C1 segment of cervical spinal cord (tissue), 14 donors: ENCODE results near the gene RANBP3.
A peak's percentile ranks its signal among the peaks of the same experiment; 100 is the strongest.
"Not testable (repeated sequence)": the region's sequence is repeated elsewhere in the genome, so short reads cannot be mapped to it uniquely, and the experiment has no call there.

Experiments used
- DNase-seq, 14 donors: peaks; one replicate each; lab custom pipeline; 2025; lab: John Stamatoyannopoulos, UW

RANBP3 gene, protein sequence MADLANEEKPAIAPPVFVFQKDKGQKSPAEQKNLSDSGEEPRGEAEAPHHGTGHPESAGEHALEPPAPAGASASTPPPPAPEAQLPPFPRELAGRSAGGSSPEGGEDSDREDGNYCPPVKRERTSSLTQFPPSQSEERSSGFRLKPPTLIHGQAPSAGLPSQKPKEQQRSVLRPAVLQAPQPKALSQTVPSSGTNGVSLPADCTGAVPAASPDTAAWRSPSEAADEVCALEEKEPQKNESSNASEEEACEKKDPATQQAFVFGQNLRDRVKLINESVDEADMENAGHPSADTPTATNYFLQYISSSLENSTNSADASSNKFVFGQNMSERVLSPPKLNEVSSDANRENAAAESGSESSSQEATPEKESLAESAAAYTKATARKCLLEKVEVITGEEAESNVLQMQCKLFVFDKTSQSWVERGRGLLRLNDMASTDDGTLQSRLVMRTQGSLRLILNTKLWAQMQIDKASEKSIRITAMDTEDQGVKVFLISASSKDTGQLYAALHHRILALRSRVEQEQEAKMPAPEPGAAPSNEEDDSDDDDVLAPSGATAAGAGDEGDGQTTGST

GRCh38 chr19:5977785-5978605, at the start of gene RANBP3:
TSS of gene RANBP3 (minus strand) at chr19:5978140. CDS start at chr19:5978082, 58 bp downstream.
- DNase-seq = peak; percentile 86 to 99 (median 96)

DNA sequence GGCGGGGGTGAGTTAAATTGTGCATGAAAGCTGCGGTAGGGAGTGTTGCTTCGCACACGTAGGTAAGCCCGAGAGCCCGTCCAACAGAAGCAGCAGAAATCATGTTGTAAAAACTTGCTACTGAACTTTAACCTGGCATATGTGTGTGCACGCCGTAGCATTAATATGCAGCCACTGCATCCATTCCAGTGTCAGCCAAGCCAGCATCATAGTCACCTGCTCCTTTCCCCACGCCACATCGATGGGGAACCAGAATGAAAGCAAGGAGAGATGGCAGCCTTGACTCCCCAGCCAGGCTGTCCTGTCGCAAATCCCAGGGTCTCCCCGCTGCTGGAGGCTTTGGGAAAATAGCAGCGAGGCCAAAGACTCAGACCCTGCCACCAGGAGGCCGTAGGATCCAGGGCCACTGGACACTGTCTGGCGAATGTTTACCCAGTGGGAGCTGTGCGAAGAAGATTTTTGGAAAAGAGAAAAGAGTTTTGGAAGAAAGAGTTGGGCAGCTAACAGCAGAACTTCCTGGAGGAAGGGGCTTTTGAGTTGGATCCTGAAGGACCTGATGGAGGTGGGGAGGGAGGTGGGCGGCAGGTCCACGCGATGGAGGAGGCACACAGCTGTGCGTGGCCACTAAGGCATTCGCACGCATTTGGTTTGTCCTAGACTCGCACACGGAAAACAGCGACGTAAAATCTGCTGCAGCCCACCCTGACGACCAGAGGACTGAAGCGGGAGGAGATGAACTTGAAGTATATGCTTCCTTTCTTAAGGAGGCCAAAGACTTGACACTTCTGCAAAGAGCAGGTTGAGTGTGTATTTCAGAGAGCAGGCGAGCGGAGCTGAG, 48.7 kb upstream of the RANBP3 start:
- no peak for DNase-seq

- DNase-seq = not testable (repeated sequence)
Measured at GRCh38 chr19:6024756-6025155, 46.8 kb upstream of the RANBP3 start.

- no peak for DNase-seq
Measured at GRCh38 chr19:6023936-6024335, 46.0 kb upstream of the RANBP3 start.

DNA sequence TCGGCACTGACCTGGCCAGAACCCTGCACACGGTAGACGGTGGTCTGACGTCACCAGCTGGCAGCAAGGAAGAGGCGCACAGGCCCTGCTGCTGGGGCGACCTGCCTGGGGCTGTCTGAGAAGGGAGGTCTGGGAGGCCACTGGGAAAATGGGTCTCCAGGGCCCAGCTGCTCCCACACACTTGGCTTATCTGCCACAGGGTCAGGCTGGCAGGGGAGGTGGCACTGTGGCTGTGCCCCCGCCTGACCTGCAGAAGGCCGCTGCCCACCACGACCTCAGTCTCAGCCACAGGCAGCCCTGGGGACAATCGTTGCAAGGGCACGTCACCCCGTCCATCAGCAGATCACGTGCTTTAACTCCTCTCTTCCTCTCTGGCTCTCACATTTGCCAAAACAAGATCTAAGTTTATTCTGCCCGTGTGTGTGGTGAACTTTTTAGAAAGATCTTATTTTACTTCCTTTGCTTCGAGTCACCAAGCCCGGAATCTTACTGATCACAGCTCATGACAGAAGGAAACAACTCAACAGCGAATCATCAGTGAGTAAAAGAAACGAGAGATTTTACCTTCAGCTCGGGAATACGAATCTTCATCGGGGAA, 45.2 kb upstream of the RANBP3 start:
- no peak for DNase-seq

GRCh38 chr19:6022570-6023064, 44.7 kb upstream of the RANBP3 start:
- DNase-seq = no peak

GRCh38 chr19:6021878-6022569, 44.1 kb upstream of the RANBP3 start:
- peak in 12 of 14 donors; percentile 1 to 38 (median 26) for DNase-seq

- DNase-seq = no peak
Measured at GRCh38 chr19:6020972-6021805, 43.2 kb upstream of the RANBP3 start.

DNA sequence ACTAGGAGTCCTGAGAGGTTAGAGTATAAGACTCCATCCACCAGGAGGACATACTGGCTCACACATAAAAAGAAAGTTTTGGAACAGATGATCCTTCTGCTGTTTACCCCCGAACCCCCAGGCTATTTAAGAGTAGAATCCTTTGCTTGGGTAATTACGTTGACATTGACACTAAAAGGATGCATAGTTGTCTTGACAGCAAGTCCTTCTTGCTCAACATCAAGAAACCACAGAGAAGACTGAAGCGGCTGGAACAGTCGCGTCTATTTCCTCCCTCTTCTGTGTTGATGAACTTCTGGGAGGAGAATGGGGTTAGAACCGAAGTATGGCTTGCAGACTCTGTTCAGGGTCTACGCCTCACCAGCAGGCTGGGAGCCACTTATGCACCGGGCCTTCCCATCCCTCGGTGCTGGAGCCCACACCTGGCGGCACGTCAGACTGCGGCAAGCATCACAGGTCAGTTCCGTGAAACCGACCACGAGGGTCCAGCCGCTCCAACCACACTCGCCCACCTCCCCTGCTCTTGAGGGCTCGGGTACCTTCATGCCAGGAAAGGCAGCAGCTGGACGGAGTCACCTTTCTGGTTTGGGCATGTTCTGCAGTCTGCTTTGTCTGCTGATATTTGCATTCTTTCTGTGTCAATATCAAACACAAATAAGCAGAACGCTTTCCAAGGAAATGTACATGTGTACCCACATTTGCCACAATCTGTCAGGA, 42.4 kb upstream of the RANBP3 start:
- DNase-seq = no peak

DNA sequence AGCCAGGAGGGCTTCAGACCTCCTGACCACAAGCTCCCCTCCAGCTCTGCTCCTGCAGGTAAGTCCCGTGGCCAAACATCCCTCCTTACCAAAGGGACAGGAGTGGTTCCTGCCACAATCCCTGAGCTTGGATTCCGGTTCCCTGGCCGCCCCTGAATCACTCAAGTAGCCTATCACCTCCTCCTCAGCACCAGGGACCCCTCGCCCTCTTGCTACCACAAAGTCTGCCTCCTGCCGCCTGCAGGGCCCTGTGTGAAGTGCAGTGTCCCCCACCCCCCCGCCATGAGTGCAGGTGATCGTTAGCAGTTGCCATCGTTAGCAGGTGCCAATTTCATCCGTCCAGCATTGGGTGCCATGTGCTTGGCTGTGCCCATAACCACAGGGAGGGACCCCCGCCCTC, 40.8 kb upstream of the RANBP3 start:
- DNase-seq = no peak

GRCh38 chr19:6017576-6017975, 39.6 kb upstream of the RANBP3 start:
- DNase-seq = no peak

DNA sequence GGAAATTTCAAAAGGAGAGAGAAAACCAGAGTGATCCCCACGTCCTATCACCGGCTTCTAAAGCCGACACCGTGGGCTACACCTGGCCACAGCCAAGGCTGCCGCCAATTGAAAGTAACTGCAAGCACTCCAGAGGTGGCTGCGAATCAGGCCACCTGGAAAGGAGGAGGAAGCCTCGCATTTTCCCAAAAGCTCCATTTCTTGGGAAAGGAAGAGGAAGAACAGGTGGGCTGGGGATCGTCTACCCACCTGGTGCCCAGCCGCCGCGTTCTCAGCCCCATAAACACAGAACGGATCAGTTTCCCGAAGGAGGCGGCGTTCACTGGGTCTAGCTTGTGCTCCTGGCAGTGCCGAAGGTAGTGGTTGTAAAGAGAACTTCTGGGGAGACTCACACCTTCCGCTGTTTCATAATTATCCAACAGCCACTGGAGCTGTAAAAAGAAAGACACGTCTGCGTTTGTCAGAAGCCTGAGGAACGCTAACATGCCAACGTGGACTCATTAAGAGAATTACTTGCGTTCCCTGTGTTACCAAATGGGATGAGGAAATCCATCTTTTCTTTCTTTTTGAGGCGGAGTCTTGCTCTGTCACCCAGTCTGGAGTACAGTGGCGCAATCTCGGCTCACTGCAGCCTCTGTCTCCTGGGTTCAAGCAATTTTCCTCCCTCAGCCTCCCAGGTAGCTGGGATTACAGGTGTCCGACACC, 38.1 kb upstream of the RANBP3 start:
- no peak for DNase-seq

- DNase-seq = no peak
Measured at GRCh38 chr19:6014551-6015135, 36.7 kb upstream of the RANBP3 start.

GRCh38 chr19:6012426-6013170, 34.7 kb upstream of the RANBP3 start:
- DNase-seq = no peak

- no peak for DNase-seq
Measured at GRCh38 chr19:6011794-6012193, 33.9 kb upstream of the RANBP3 start.

- no peak for DNase-seq
Measured at GRCh38 chr19:6011206-6011605, 33.3 kb upstream of the RANBP3 start.

DNA sequence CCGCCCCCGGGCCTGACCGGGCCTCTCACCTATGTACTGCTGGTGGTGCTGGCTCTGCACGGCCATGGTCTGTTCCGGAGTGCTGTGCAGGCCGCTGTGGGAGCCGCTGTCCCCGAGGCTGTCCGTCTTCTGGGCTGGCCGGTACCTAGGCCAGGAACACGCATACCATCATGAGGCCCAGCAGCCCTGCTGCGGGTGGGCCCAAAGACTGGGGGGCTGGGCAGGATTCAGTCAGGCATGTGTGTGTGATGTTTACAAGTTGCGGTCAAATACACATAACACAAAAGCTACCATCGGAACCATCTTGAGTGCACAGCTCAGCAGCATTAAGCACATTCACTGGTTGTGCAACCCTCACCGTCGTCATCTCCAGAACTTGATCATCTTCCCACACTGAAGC, 32.2 kb upstream of the RANBP3 start:
- DNase-seq = no peak
